Measurements from ENCODE around the gene GRSF1.
A peak's percentile ranks its signal among the peaks of the same experiment; 100 is the strongest.

The GRSF1 gene

DNA sequence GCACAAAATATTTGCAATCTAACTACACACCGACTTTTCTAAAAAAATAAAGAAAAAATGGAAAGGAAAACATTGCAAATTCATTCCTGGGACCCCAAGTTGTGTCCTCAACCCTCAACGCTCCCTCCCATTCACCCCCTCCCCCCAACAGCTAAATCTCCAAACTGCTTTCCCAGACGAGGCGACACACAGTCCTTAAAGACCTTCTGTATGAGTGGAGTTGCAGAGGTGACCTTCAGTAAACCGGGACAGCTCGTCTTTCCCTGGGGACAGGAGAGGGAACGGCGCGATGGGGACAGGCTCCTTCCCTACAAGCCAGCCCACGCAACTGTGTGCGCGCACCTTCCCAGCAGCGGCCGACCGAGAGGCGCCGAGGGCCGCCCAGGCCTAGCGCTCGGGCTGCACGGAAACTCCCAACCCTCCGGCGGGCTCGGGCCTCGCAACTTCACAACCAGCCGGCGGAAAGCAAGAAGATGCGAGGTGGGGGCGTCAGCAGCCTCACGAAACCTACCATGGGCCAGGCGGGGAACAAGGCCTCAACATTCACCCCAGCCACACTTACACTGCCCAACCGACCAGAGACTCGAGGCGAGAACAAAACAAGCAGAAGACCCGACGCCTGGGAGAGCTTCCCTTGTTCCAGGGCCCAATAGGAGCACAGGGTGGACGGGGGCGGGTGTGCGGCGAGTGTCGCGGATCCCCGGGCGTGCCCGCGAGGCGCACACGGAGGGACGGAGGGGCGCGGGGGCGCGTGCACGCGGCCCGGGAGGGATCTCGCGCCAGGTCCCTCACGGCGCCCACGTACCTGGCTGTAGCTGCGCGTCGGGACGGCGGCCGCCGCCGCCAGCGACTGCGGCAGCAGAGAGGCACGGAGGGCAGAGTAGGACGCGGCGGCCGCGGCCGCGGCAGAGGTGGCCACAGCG is 763 bp downstream of the GRSF1 start:
- TF ChIP-seq, protein P1, sequence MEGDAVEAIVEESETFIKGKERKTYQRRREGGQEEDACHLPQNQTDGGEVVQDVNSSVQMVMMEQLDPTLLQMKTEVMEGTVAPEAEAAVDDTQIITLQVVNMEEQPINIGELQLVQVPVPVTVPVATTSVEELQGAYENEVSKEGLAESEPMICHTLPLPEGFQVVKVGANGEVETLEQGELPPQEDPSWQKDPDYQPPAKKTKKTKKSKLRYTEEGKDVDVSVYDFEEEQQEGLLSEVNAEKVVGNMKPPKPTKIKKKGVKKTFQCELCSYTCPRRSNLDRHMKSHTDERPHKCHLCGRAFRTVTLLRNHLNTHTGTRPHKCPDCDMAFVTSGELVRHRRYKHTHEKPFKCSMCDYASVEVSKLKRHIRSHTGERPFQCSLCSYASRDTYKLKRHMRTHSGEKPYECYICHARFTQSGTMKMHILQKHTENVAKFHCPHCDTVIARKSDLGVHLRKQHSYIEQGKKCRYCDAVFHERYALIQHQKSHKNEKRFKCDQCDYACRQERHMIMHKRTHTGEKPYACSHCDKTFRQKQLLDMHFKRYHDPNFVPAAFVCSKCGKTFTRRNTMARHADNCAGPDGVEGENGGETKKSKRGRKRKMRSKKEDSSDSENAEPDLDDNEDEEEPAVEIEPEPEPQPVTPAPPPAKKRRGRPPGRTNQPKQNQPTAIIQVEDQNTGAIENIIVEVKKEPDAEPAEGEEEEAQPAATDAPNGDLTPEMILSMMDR (IDR thresholded peaks at IDR 0.05; ENCODE audit: low read length) = no peak
- no peak for TF ChIP-seq EZH2 (optimal IDR thresholded peaks at IDR 0.05; ENCODE audit: low read depth, low read length)
- no peak for TF ChIP-seq EZH2phosphoT487 (IDR thresholded peaks at IDR 0.05; ENCODE audit: low read length)
- H3K27me3 ChIP-seq (replicated peaks; ENCODE audit: insufficient read depth, low read length) = no peaks in the 10 kb centered on the region
- peak overlapping the region; percentile 75 for H3K9ac ChIP-seq (ENCODE audit: low read length)
- H3K9me2 ChIP-seq (replicated peaks; ENCODE audit: insufficient read depth, low read length) = no peaks in the 10 kb centered on the region
- H3K4me3 ChIP-seq (ENCODE audit: low read length) = peak overlapping the region; percentile 96
- peak overlapping the region; percentile 58; the same call in 1 of the 2 replicates for H3K27ac ChIP-seq (ENCODE audit: low read length)
- H4K20me1 ChIP-seq (ENCODE audit: insufficient read depth, low read length) = peaks cover 12% of the 10 kb centered on the region
- no peaks in the 10 kb centered on the region for H3K9me3 ChIP-seq (replicated peaks; ENCODE audit: insufficient read depth, low read length)
- no peaks in the 10 kb centered on the region; the same call in 1 of the 2 replicates for H3K36me3 ChIP-seq (replicated peaks; ENCODE audit: insufficient read depth, low read length)
- peaks cover 50% of the 10 kb centered on the region for H3K79me2 ChIP-seq (ENCODE audit: low read length)
- H2AFZ ChIP-seq (ENCODE audit: low read length) = peak overlapping the region; percentile 84
- H3K4me2 ChIP-seq (ENCODE audit: low read depth, low read length) = peak overlapping the region; percentile 85
- no peaks in the 10 kb centered on the region; the same call in none of the 2 replicates for H3F3A ChIP-seq (ENCODE audit: insufficient read depth, low read length)
- H3K4me1 ChIP-seq (ENCODE audit: low read length) = no peaks in the 10 kb centered on the region
- DNase-seq = peak; percentile 59

DNA sequence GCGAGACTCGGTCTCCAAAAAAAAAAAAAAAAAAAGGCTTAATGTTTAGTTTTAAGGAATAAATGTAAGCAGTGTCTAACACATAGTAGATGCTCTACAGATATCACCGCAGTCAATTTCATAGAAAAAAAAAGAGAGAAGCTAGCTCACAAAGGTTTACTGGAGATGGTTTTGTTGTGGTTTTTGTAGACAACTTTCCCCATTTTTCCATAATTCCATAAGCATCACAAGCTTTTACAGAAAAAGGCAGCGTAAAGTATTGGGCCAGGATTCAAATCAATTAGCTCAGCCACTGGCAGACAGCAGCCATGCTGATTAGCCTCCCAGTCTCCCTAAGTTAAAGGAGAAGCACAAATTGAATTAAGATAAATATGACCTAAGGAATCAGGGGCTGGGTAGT is 1.5 kb downstream of the GRSF1 start:
- Histone ChIP-seq H3F3A (ENCODE audit: insufficient read depth, low read length) (no peaks in the 10 kb centered on the region; the same call in none of the 2 replicates), H3K27me3 (replicated peaks; ENCODE audit: insufficient read depth, low read length) (no peaks in the 10 kb centered on the region), H4K20me1 (ENCODE audit: insufficient read depth, low read length) (peaks cover 12% of the 10 kb centered on the region), H3K9me2 (replicated peaks; ENCODE audit: insufficient read depth, low read length) (no peaks in the 10 kb centered on the region), H3K36me3 (replicated peaks; ENCODE audit: insufficient read depth, low read length) (peaks cover 2% of the 10 kb centered on the region; the same call in 1 of the 2 replicates), H3K9me3 (replicated peaks; ENCODE audit: insufficient read depth, low read length) (no peaks in the 10 kb centered on the region), H3K4me1 (ENCODE audit: low read length) (no peaks in the 10 kb centered on the region), H3K9ac (ENCODE audit: low read length) (peak overlapping the region; percentile 75; the same call in 1 of the 2 replicates), H3K79me2 (ENCODE audit: low read length) (peaks cover 57% of the 10 kb centered on the region), H3K4me2 (ENCODE audit: low read depth, low read length) (peak overlapping the region; percentile 85), H3K4me3 (ENCODE audit: low read length) (peak overlapping the region; percentile 96), H2AFZ (ENCODE audit: low read length) (no peak overlapping the region), H3K27ac (ENCODE audit: low read length) (0 out of 2 replicates have a peak overlapping the region, but pooled peaks have one; percentile 58)
- TF ChIP-seq EZH2 (optimal IDR thresholded peaks at IDR 0.05; ENCODE audit: low read depth, low read length) = no peak
- no peak for TF ChIP-seq EZH2phosphoT487 (IDR thresholded peaks at IDR 0.05; ENCODE audit: low read length)
- TF ChIP-seq, protein P1 (IDR thresholded peaks at IDR 0.05; ENCODE audit: low read length) = no peak
- DNase-seq = no peak

DNA sequence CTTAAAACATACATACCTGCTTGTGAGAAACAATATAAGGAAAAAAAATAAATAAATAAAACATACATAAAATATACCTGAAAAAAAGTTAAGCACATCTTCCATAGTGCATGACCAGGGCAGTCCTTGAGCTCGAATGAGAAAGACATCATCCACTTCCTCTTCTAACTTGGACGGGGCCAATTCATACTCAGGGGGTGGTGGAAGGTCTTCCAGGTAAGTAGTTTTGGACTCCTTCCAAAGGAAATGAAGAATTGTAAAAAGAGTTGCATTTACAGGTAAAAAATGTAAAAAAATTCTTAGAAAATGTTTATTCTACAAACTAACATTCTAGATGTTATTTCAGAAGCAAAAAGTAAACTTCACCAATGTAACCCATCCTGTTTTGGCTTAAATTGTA is 3.6 kb downstream of the GRSF1 start:
- Histone ChIP-seq H3K9ac (ENCODE audit: low read length) (no peak overlapping the region), H3K79me2 (ENCODE audit: low read length) (peaks cover 65% of the 10 kb centered on the region), H4K20me1 (ENCODE audit: insufficient read depth, low read length) (peaks cover 12% of the 10 kb centered on the region), H3K9me3 (replicated peaks; ENCODE audit: insufficient read depth, low read length) (no peaks in the 10 kb centered on the region), H3K4me3 (ENCODE audit: low read length) (no peak overlapping the region), H3K27me3 (replicated peaks; ENCODE audit: insufficient read depth, low read length) (no peaks in the 10 kb centered on the region), H3F3A (ENCODE audit: insufficient read depth, low read length) (no peaks in the 10 kb centered on the region; the same call in none of the 2 replicates), H3K4me1 (ENCODE audit: low read length) (no peaks in the 10 kb centered on the region), H3K9me2 (replicated peaks; ENCODE audit: insufficient read depth, low read length) (no peaks in the 10 kb centered on the region), H3K36me3 (replicated peaks; ENCODE audit: insufficient read depth, low read length) (peaks cover 9% of the 10 kb centered on the region; the same call in 1 of the 2 replicates), H3K27ac (ENCODE audit: low read length) (no peak overlapping the region), H2AFZ (ENCODE audit: low read length) (no peak overlapping the region), H3K4me2 (ENCODE audit: low read depth, low read length) (no peak overlapping the region)
- no peak for TF ChIP-seq EZH2phosphoT487 (IDR thresholded peaks at IDR 0.05; ENCODE audit: low read length)
- TF ChIP-seq, protein P1 (IDR thresholded peaks at IDR 0.05; ENCODE audit: low read length) = no peak
- TF ChIP-seq EZH2 (optimal IDR thresholded peaks at IDR 0.05; ENCODE audit: low read depth, low read length) = no peak
- no peak for DNase-seq
